OCI-LY3 (cell line): ENCODE measurements around the gene MT1G.

Experiments
- H2AFZ ChIP-seq: fragments of 200-600, 300-600 bp; shearing (Covaris generic); 2 replicates; pipeline ENCODE4 v1.6.0; 2014; ENCODE audit warnings: antibody characterized with exemption, low read depth, low read length
- H3K27ac ChIP-seq: fragments of 200-600, 300-600 bp; sonication (generic); 2 replicates; pipeline ENCODE4 v1.5.1; 2014; ENCODE audit warnings: mild to moderate bottlenecking, low read length, moderate library complexity, mixed read lengths
- H3K27me3 ChIP-seq: fragments of 200-600, 300-600 bp; sonication (generic); 2 replicates; pipeline ENCODE4 v1.6.1; 2014; ENCODE audit warnings: low read depth, low read length, mixed read lengths
- H3K36me3 ChIP-seq: fragments of 200-600, 300-600 bp; sonication (generic); replicated peaks from 2 replicates; pipeline ENCODE3; 2014; ENCODE audit warnings: low read depth, low read length, mixed read lengths
- H3K4me1 ChIP-seq: fragments of 300-600, 200-600 bp; sonication (generic); 2 replicates; pipeline ENCODE4 v1.6.1; 2014; ENCODE audit warnings: low read length, mixed read lengths
- H3K4me2 ChIP-seq: fragments of 200-600, 300-600 bp; sonication (generic); 2 replicates; pipeline ENCODE4 v1.6.1; 2014; ENCODE audit warnings: low read length, mixed read lengths
- H3K4me3 ChIP-seq: fragments of 300-600, 200-600 bp; sonication (generic); 2 replicates; pipeline ENCODE4 v1.5.1; 2014; ENCODE audit warnings: antibody characterized with exemption, mild to moderate bottlenecking, low read length, moderate library complexity
- H3K79me2 ChIP-seq: fragments of 300-600, 200-600 bp; shearing (Covaris generic); 2 replicates; pipeline ENCODE4 v1.6.1; 2014; ENCODE audit warnings: mild to moderate bottlenecking, low read length, mixed read lengths
- H3K9ac ChIP-seq: fragments of 300-600, 200-600 bp; shearing (Covaris generic); 2 replicates; pipeline ENCODE4 v1.6.0; 2014; ENCODE audit warnings: mild to moderate bottlenecking, low read length, moderate library complexity
- H3K9me3 ChIP-seq: fragments of 200-600, 300-600 bp; shearing (Covaris generic); 2 replicates; pipeline ENCODE4 v1.6.1; 2014; ENCODE audit warnings: low read length, mixed read lengths; ENCODE audit not compliant: insufficient read depth
- H4K20me1 ChIP-seq: fragments of 200-600, 300-600 bp; sonication (generic); 2 replicates; pipeline ENCODE4 v1.6.1; 2016; ENCODE audit warnings: low read length, mixed read lengths; ENCODE audit not compliant: insufficient read depth
- EZH2phosphoT487 ChIP-seq: fragments of 200-600 bp; shearing (Covaris generic); IDR thresholded peaks from 2 replicates; pipeline ENCODE4 v1.6.1; 2018; ENCODE audit warnings: antibody characterized with exemption, mixed run types, low read depth
- TF ChIP-seq, protein P1 (sequence below): fragments of 200-600, 300-600 bp; sonication (generic); IDR thresholded peaks from 2 replicates; pipeline ENCODE4 v1.5.1; 2014; ENCODE audit warnings: antibody characterized with exemption, low read length, low read depth

MT1G gene

DNA sequence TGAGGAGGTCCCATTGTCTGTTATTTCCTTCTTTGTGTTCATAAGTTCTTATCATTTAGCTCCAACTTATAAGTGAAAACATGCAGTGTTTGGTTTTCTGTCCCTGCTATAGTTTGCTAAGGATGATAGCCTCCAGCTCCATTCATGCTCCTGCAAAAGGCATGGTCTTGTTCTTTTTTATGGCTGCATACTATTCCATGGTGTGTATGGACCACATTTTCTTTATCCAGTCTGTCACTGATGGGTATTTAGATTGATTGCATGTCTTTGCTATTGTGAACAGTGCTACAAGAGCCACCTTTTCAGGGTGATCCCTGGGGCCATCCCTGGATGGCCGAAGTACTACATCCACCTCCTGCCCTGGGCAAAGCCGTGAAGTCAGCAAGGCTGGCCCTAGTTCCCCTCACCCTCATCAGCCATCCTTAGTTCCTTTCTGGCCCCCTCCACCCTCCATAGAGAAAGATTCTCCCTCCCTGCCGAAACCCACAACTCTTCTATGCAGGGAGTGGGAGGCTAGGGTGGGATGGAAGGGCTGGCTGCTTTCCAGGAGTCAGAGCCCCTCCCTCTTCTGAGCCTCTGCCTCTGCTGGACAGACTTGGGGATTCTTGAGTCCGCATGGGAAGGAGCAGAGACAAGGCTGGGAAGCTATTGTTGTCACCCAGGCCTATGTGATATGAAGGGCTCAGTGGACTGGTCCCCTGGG is 22.7 kb upstream of the MT1G start:
- TF ChIP-seq, protein P1, sequence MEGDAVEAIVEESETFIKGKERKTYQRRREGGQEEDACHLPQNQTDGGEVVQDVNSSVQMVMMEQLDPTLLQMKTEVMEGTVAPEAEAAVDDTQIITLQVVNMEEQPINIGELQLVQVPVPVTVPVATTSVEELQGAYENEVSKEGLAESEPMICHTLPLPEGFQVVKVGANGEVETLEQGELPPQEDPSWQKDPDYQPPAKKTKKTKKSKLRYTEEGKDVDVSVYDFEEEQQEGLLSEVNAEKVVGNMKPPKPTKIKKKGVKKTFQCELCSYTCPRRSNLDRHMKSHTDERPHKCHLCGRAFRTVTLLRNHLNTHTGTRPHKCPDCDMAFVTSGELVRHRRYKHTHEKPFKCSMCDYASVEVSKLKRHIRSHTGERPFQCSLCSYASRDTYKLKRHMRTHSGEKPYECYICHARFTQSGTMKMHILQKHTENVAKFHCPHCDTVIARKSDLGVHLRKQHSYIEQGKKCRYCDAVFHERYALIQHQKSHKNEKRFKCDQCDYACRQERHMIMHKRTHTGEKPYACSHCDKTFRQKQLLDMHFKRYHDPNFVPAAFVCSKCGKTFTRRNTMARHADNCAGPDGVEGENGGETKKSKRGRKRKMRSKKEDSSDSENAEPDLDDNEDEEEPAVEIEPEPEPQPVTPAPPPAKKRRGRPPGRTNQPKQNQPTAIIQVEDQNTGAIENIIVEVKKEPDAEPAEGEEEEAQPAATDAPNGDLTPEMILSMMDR: no peak
- no peak for TF ChIP-seq EZH2phosphoT487
- H3K4me2 ChIP-seq: no peak overlapping the region
- no peaks in the 10 kb centered on the region for H4K20me1 ChIP-seq

GRCh38 chr16:56689171-56689570 is 21.3 kb upstream of the MT1G start:
- TF ChIP-seq, protein P1: no peak
- TF ChIP-seq EZH2phosphoT487: no peak
- Histone ChIP-seq H3K36me3 (no peaks in the 10 kb centered on the region), H3K79me2 (no peaks in the 10 kb centered on the region), H4K20me1 (no peaks in the 10 kb centered on the region), H3K9ac (no peak overlapping the region), H3K4me3 (no peak overlapping the region), H3K9me3 (no peaks in the 10 kb centered on the region), H3K4me1 (no peaks in the 10 kb centered on the region), H3K27me3 (no peaks in the 10 kb centered on the region; the same call in 1 of the 2 replicates), H3K4me2 (no peak overlapping the region), H2AFZ (no peak overlapping the region), H3K27ac (no peak overlapping the region)

More for the DNA sequence above, 22.7 kb upstream of the MT1G start:
- no peaks in the 10 kb centered on the region for H3K79me2 ChIP-seq
- no peaks in the 10 kb centered on the region for H3K4me1 ChIP-seq
- no peak overlapping the region for H3K27ac ChIP-seq
- H3K9me3 ChIP-seq: no peaks in the 10 kb centered on the region
- no peak overlapping the region for H2AFZ ChIP-seq
- H3K9ac ChIP-seq: no peak overlapping the region
- no peaks in the 10 kb centered on the region for H3K36me3 ChIP-seq
- H3K27me3 ChIP-seq: no peaks in the 10 kb centered on the region; the same call in 1 of the 2 replicates
- no peak overlapping the region for H3K4me3 ChIP-seq

DNA sequence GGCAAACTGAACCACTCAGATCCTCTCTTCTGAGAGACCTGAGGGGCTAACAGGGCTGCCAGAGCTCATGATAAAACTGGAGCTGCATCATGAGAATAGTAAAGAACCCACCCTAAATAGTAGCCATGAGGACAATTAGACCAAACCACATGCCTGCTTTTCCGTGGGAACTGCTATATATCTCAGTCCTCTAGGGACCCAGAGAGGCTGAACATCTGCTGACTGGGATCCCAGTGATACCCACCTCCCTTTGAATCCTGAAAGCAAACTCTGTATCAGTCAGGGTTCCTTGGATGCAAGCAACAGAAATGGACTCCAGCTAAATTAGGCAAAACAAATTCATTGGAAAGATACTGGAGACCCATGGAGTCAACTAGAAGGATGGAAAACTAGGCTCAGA is 20.9 kb upstream of the MT1G start:
- Histone ChIP-seq H3K9me3 (no peaks in the 10 kb centered on the region), H3K4me3 (no peak overlapping the region), H3K27ac (no peak overlapping the region), H3K4me1 (no peaks in the 10 kb centered on the region), H2AFZ (no peak overlapping the region), H4K20me1 (no peaks in the 10 kb centered on the region), H3K4me2 (no peak overlapping the region), H3K9ac (no peak overlapping the region), H3K79me2 (no peaks in the 10 kb centered on the region), H3K27me3 (no peaks in the 10 kb centered on the region; the same call in 1 of the 2 replicates), H3K36me3 (no peaks in the 10 kb centered on the region)
- TF ChIP-seq, protein P1: no peak
- no peak for TF ChIP-seq EZH2phosphoT487

GRCh38 chr16:56686758-56687157 is 18.9 kb upstream of the MT1G start:
- Histone ChIP-seq H3K9ac (no peak overlapping the region), H4K20me1 (no peaks in the 10 kb centered on the region), H3K4me3 (no peak overlapping the region), H3K4me1 (peaks cover 11% of the 10 kb centered on the region), H3K27me3 (no peaks in the 10 kb centered on the region; the same call in 1 of the 2 replicates), H3K36me3 (no peaks in the 10 kb centered on the region), H2AFZ (no peak overlapping the region), H3K4me2 (no peak overlapping the region), H3K9me3 (no peaks in the 10 kb centered on the region), H3K27ac (no peak overlapping the region), H3K79me2 (no peaks in the 10 kb centered on the region)
- no peak for TF ChIP-seq EZH2phosphoT487
- TF ChIP-seq, protein P1: no peak
